ENCODE results near the gene JAM3.

DNA sequence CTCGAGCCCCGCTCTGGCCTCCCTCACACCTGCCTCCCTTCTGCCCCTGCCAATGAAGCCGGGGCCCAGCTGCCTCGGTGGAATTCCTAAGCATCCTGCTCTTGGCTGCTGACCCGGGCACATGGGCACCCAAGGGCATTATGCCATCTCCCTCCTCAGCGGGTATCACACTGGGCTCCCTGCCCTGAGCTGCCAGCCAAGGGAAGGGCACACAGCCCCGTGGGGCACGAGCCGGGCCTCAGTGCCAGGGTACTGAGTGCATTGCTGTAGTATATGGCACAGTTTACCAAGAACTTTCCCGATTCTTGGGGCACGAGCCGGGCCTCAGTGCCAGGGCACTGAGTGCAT, 43.8 kb upstream of the JAM3 start:
- TF ChIP-seq, protein P1, sequence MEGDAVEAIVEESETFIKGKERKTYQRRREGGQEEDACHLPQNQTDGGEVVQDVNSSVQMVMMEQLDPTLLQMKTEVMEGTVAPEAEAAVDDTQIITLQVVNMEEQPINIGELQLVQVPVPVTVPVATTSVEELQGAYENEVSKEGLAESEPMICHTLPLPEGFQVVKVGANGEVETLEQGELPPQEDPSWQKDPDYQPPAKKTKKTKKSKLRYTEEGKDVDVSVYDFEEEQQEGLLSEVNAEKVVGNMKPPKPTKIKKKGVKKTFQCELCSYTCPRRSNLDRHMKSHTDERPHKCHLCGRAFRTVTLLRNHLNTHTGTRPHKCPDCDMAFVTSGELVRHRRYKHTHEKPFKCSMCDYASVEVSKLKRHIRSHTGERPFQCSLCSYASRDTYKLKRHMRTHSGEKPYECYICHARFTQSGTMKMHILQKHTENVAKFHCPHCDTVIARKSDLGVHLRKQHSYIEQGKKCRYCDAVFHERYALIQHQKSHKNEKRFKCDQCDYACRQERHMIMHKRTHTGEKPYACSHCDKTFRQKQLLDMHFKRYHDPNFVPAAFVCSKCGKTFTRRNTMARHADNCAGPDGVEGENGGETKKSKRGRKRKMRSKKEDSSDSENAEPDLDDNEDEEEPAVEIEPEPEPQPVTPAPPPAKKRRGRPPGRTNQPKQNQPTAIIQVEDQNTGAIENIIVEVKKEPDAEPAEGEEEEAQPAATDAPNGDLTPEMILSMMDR (IDR thresholded peaks at IDR 0.05; ENCODE audit: low read depth, low read length, poor library complexity, severe bottlenecking): no peak
- no peak for TF ChIP-seq EZH2phosphoT487 (IDR thresholded peaks at IDR 0.05; ENCODE audit: borderline replicate concordance, low read length)

Data from DOHH2 (cell line).